ENCODE results near the gene TAL2. TPM values are rescaled to one million over a fixed set of nuclear protein-coding genes. Genes with fewer than 3 reads are reported as not detected.

Gene TAL2
- total and polyA plus RNA-seq, 2 donors from 2014 or later = 0.98 TPM; not detected in 1

DNA sequence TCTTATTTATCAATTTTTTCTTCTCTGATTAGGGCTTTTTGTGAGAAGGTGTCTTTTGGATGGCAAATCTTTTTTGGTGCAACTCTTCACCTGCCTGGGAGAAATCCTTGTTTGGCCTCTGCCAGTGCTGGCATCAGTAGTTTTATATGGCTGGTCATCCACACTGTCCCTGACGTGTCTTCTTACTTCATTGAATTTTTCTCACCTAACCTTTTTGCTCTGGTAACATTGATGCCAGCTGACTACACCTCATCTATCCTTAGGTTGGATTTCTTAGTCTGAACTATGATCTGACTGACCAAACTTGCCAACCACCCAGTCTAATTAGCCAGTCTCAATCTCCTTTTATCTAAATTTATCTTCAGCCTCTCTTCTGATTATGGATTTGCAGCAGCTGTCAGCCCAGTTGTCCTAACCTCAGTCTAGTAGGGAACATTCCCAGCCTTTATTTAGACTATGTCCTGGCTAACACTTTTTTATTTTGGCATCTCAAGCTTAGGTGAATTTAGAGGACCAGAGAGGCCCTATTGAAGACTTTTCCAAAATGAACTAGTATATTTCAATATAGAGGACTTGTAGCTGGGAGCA lies 21.5 kb downstream of the TAL2 start:
- no peak for FAIRE-seq
- Histone ChIP-seq H3K9ac (ENCODE audit: low read length in 3 of 3) (no peak overlapping the region), H3K27ac (ENCODE audit: low read depth in 2 of 2, low read length in 2 of 2) (no peak overlapping the region), H3K9me3 (ENCODE audit: control insufficient read depth in 2 of 3, insufficient read depth in 1 of 3, low read length in 3 of 3) (no peaks in the 10 kb centered on the region), H3K27me3 (ENCODE audit: control insufficient read depth, insufficient read depth, low read length) (no peaks in the 10 kb centered on the region), H3K36me3 (ENCODE audit: control insufficient read depth in 2 of 3, insufficient read depth in 3 of 3, low read length in 3 of 3) (no peaks in the 10 kb centered on the region), H3K4me1 (ENCODE audit: control insufficient read depth in 2 of 3, insufficient read depth in 2 of 3, low read depth in 1 of 3, low read length in 3 of 3) (no peaks in the 10 kb centered on the region), H3K4me3 (ENCODE audit: low read length in 3 of 3) (no peak overlapping the region)
- no peak for DNase-seq
- intact Hi-C loops (cut with DNase I) = no loop called here
- TF ChIP-seq, protein P1, sequence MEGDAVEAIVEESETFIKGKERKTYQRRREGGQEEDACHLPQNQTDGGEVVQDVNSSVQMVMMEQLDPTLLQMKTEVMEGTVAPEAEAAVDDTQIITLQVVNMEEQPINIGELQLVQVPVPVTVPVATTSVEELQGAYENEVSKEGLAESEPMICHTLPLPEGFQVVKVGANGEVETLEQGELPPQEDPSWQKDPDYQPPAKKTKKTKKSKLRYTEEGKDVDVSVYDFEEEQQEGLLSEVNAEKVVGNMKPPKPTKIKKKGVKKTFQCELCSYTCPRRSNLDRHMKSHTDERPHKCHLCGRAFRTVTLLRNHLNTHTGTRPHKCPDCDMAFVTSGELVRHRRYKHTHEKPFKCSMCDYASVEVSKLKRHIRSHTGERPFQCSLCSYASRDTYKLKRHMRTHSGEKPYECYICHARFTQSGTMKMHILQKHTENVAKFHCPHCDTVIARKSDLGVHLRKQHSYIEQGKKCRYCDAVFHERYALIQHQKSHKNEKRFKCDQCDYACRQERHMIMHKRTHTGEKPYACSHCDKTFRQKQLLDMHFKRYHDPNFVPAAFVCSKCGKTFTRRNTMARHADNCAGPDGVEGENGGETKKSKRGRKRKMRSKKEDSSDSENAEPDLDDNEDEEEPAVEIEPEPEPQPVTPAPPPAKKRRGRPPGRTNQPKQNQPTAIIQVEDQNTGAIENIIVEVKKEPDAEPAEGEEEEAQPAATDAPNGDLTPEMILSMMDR (IDR thresholded peaks at IDR 0.05; ENCODE audit: borderline replicate concordance, extremely low read depth, insufficient read depth) = no peak

DNA sequence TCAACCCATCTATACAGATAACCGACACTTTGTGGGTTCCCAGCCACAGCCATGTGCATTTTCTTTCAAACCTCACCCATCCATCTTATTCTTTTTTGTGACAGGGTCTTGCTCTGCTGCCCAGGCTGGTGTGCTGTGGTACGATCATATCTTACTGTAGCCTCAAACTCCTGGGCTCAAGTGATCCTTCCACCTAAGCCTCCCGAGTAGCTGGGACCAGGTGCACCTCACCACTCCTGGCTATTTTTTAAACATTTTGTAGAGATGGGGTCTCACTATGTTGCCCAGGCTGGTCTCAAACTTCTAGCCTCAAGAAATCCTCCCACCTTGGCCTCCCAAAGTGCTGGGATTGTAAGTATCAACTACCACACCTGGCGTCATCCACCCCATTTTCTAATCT lies 24.7 kb downstream of the TAL2 start:
- DNase-seq (no peak), FAIRE-seq (no peak)
- TF ChIP-seq, protein P1 (IDR thresholded peaks at IDR 0.05; ENCODE audit: borderline replicate concordance, extremely low read depth, insufficient read depth) = no peak
- Histone ChIP-seq H3K27ac (ENCODE audit: low read depth in 2 of 2, low read length in 2 of 2) (no peak overlapping the region), H3K9ac (ENCODE audit: low read length in 3 of 3) (no peak overlapping the region), H3K4me3 (ENCODE audit: low read length in 3 of 3) (no peak overlapping the region), H3K27me3 (ENCODE audit: control insufficient read depth, insufficient read depth, low read length) (no peaks in the 10 kb centered on the region), H3K4me1 (ENCODE audit: control insufficient read depth in 2 of 3, insufficient read depth in 2 of 3, low read depth in 1 of 3, low read length in 3 of 3) (no peaks in the 10 kb centered on the region), H3K9me3 (ENCODE audit: control insufficient read depth in 2 of 3, insufficient read depth in 1 of 3, low read length in 3 of 3) (no peaks in the 10 kb centered on the region), H3K36me3 (ENCODE audit: control insufficient read depth in 2 of 3, insufficient read depth in 3 of 3, low read length in 3 of 3) (no peaks in the 10 kb centered on the region)
- intact Hi-C loops (cut with DNase I) = no loop called here

GRCh38 chr9:105690742-105691141 lies 28.5 kb downstream of the TAL2 start:
- no peak overlapping the region for H3K27ac ChIP-seq (ENCODE audit: low read depth in 2 of 2, low read length in 2 of 2)
- FAIRE-seq = peak; percentile 86

More at GRCh38 chr9:105690742-105691141, 28.5 kb downstream of the TAL2 start:
- Histone ChIP-seq H3K4me3 (ENCODE audit: low read length in 3 of 3) (no peak overlapping the region), H3K4me1 (ENCODE audit: control insufficient read depth in 2 of 3, insufficient read depth in 2 of 3, low read depth in 1 of 3, low read length in 3 of 3) (peaks cover 0 to 7% (median 5%) of the 10 kb centered on the region in 3 donors), H3K27me3 (ENCODE audit: control insufficient read depth, insufficient read depth, low read length) (peaks cover 7% of the 10 kb centered on the region), H3K9ac (ENCODE audit: low read length in 3 of 3) (no peak overlapping the region), H3K9me3 (ENCODE audit: control insufficient read depth in 2 of 3, insufficient read depth in 1 of 3, low read length in 3 of 3) (no peaks in the 10 kb centered on the region), H3K36me3 (ENCODE audit: control insufficient read depth in 2 of 3, insufficient read depth in 3 of 3, low read length in 3 of 3) (no peaks in the 10 kb centered on the region)
- TF ChIP-seq, protein P1 (IDR thresholded peaks at IDR 0.05; ENCODE audit: borderline replicate concordance, extremely low read depth, insufficient read depth) = peak; percentile 11
- DNase-seq = no peak
- intact Hi-C loops (cut with DNase I) = no loop called here

All from kidney (tissue), 14 donors.